Activated T-cell treated with anti-CD3 and anti-CD28 coated beads, Interleukin-2, amount 50 U/mL, for 72 hours (primary cell): ENCODE measurements around the gene SLC44A4. TPM values are rescaled to one million over a fixed set of nuclear protein-coding genes. Genes with fewer than 3 reads are reported as not detected.

ENCODE experiments used
- ATAC-seq, 2 donors: fragments of 150-1000 bp; cut with Tn5 transposase; replicated peaks in 1 of 2; 2 replicates each; pipeline ENCODE4 v1.10.0; 2021; ENCODE audit warnings: moderate library complexity in 2 of 2, mild to moderate bottlenecking in 1 of 2
- DNase-seq, 2 donors: peaks; one replicate each; pipeline ENCODE4 v3.0.0; 2021 to 2022; ENCODE audit warnings: mixed read lengths in 1 of 2
- H3K27ac Mint-ChIP-seq: one replicate; pipeline ENCODE4 v1.8.0; 2022; ENCODE audit warnings: mild to moderate bottlenecking, moderate library complexity, mixed read lengths
- H3K27me3 Mint-ChIP-seq: one replicate; pipeline ENCODE4 v1.8.0; 2022; ENCODE audit warnings: low read depth, mixed read lengths
- H3K36me3 Mint-ChIP-seq, 2 donors: one replicate each; pipeline ENCODE4 v1.8.0; 2022; ENCODE audit warnings: mixed read lengths in 2 of 2, mild to moderate bottlenecking in 1 of 2; ENCODE audit not compliant: insufficient read depth in 2 of 2
- H3K4me1 Mint-ChIP-seq: one replicate; pipeline ENCODE4 v1.8.0; 2022; ENCODE audit warnings: low read depth, mixed read lengths
- H3K4me3 Mint-ChIP-seq, 2 donors: one replicate each; pipeline ENCODE4 v1.8.0; 2022; ENCODE audit warnings: mild to moderate bottlenecking in 2 of 2, mixed read lengths in 2 of 2, moderate library complexity in 2 of 2
- H3K9me3 Mint-ChIP-seq, 2 donors: one replicate each; pipeline ENCODE4 v1.8.0; 2022; ENCODE audit warnings: mixed read lengths in 2 of 2
- total RNA-seq, 2 donors: library from RNA; stranded (reverse); gene quantifications; one replicate each; pipeline ENCODE4 v1.2.3, GENCODE V29; 2022

Gene SLC44A4
- total RNA-seq, 2 donors from 2014 or later = 0.22 to 0.23 TPM

GRCh38 chr6:31898383-31899011, 19.7 kb upstream of the SLC44A4 start:
- H3K27me3 Mint-ChIP-seq = no peaks in the 10 kb centered on the region
- peak; percentile 7 to 24 for ATAC-seq
- peak in 1 of 2 donors; percentile 20 for DNase-seq
- H3K27ac Mint-ChIP-seq = peak overlapping the region; percentile 97
- H3K9me3 Mint-ChIP-seq = no peaks in the 10 kb centered on the region
- peak overlapping the region; percentile 97 to 98 for H3K4me3 Mint-ChIP-seq
- H3K36me3 Mint-ChIP-seq = peaks cover 0 to 9% of the 10 kb centered on the region in 2 donors
- H3K4me1 Mint-ChIP-seq = peaks cover 43% of the 10 kb centered on the region

GRCh38 chr6:31897612-31898382, 19.0 kb upstream of the SLC44A4 start, which contains the start of gene EHMT2:
EHMT2 (minus strand) TSS chr6:31897698; CDS start chr6:31897677, 21 bp downstream.
- Mint-ChIP-seq H3K9me3 (no peaks in the 10 kb centered on the region), H3K27ac (peak within 1 kb of the TSS; percentile 97), H3K4me3 (peak within 1 kb of the TSS; percentile 97 to 98), H3K36me3 (peaks cover 0 to 9% of the 10 kb centered on the region in 2 donors), H3K27me3 (no peaks in the 10 kb centered on the region), H3K4me1 (peaks cover 39% of the 10 kb centered on the region)
- peak; percentile 90 to 91 for DNase-seq
- peak; percentile 75 to 77 for ATAC-seq

GRCh38 chr6:31896856-31897611, 18.2 kb upstream of the SLC44A4 start:
- H3K27me3 Mint-ChIP-seq = no peaks in the 10 kb centered on the region
- peaks cover 32% of the 10 kb centered on the region for H3K4me1 Mint-ChIP-seq
- DNase-seq (peak; percentile 10 to 19), ATAC-seq (peak; percentile 8 to 12)
- H3K36me3 Mint-ChIP-seq = peaks cover 0 to 15% of the 10 kb centered on the region in 2 donors
- no peaks in the 10 kb centered on the region for H3K9me3 Mint-ChIP-seq
- peak overlapping the region; percentile 82 for H3K27ac Mint-ChIP-seq
- H3K4me3 Mint-ChIP-seq = peak overlapping the region; percentile 81 to 97

- Mint-ChIP-seq H3K4me3 (peak overlapping the region; percentile 81 to 89), H3K27me3 (no peaks in the 10 kb centered on the region), H3K36me3 (peaks cover 0 to 20% of the 10 kb centered on the region in 2 donors), H3K9me3 (no peaks in the 10 kb centered on the region), H3K27ac (peak overlapping the region; percentile 82), H3K4me1 (peaks cover 32% of the 10 kb centered on the region)
- DNase-seq = peak in 1 of 2 donors; percentile 22
- no peak for ATAC-seq
Observed at GRCh38 chr6:31896493-31896855, 17.7 kb upstream of the SLC44A4 start.

- no peak for ATAC-seq
- no peak for DNase-seq
- Mint-ChIP-seq H3K27ac (no peak overlapping the region), H3K27me3 (no peaks in the 10 kb centered on the region), H3K4me1 (peaks cover 12% of the 10 kb centered on the region), H3K9me3 (no peaks in the 10 kb centered on the region), H3K36me3 (peaks cover 0 to 27% of the 10 kb centered on the region in 2 donors), H3K4me3 (no peak overlapping the region)
Observed at GRCh38 chr6:31892821-31893220, 14.0 kb upstream of the SLC44A4 start.

GRCh38 chr6:31889331-31889972, 10.7 kb upstream of the SLC44A4 start:
- Mint-ChIP-seq H3K27ac (no peak overlapping the region), H3K4me1 (no peaks in the 10 kb centered on the region)

GRCh38 chr6:31888276-31889258, 9.8 kb upstream of the SLC44A4 start:
- no peak overlapping the region for H3K27ac Mint-ChIP-seq
- peaks cover 3 to 22% of the 10 kb centered on the region in 2 donors for H3K36me3 Mint-ChIP-seq
- no peaks in the 10 kb centered on the region for H3K27me3 Mint-ChIP-seq
- no peak overlapping the region for H3K4me3 Mint-ChIP-seq
- H3K4me1 Mint-ChIP-seq = no peaks in the 10 kb centered on the region
- ATAC-seq = peak; percentile 41 to 44
- DNase-seq = peak; percentile 61 to 64
- no peaks in the 10 kb centered on the region for H3K9me3 Mint-ChIP-seq

More at GRCh38 chr6:31889331-31889972, 10.7 kb upstream of the SLC44A4 start:
- Mint-ChIP-seq H3K9me3 (no peaks in the 10 kb centered on the region), H3K27me3 (no peaks in the 10 kb centered on the region), H3K4me3 (no peak overlapping the region), H3K36me3 (peaks cover 3 to 26% of the 10 kb centered on the region in 2 donors)
- DNase-seq (no peak), ATAC-seq (no peak)

- H3K36me3 Mint-ChIP-seq = peaks cover 5 to 20% of the 10 kb centered on the region in 2 donors
- no peak overlapping the region for H3K27ac Mint-ChIP-seq
- DNase-seq (no peak), ATAC-seq (no peak)
- H3K9me3 Mint-ChIP-seq = no peaks in the 10 kb centered on the region
- no peaks in the 10 kb centered on the region for H3K4me1 Mint-ChIP-seq
- H3K4me3 Mint-ChIP-seq = no peak overlapping the region
- H3K27me3 Mint-ChIP-seq = no peaks in the 10 kb centered on the region
Observed at GRCh38 chr6:31887173-31888007, 8.6 kb upstream of the SLC44A4 start.

- ATAC-seq (no peak), DNase-seq (no peak)
- Mint-ChIP-seq H3K4me3 (no peak overlapping the region), H3K4me1 (no peaks in the 10 kb centered on the region), H3K27ac (no peak overlapping the region), H3K9me3 (no peaks in the 10 kb centered on the region), H3K36me3 (peaks cover 8 to 13% of the 10 kb centered on the region in 2 donors), H3K27me3 (no peaks in the 10 kb centered on the region)
Observed at GRCh38 chr6:31886541-31886991, 7.8 kb upstream of the SLC44A4 start.

- Mint-ChIP-seq H3K4me1 (no peaks in the 10 kb centered on the region), H3K27ac (no peak overlapping the region), H3K4me3 (no peak overlapping the region), H3K9me3 (no peaks in the 10 kb centered on the region), H3K27me3 (no peaks in the 10 kb centered on the region), H3K36me3 (peaks cover 11 to 14% of the 10 kb centered on the region in 2 donors)
- DNase-seq (no peak), ATAC-seq (no peak)
Observed at GRCh38 chr6:31884528-31885035, 5.8 kb upstream of the SLC44A4 start.

GRCh38 chr6:31883676-31884075, 4.9 kb upstream of the SLC44A4 start:
- peaks cover 11% of the 10 kb centered on the region in 2 donors for H3K36me3 Mint-ChIP-seq
- no peak overlapping the region for H3K27ac Mint-ChIP-seq
- no peaks in the 10 kb centered on the region for H3K27me3 Mint-ChIP-seq
- no peaks in the 10 kb centered on the region for H3K9me3 Mint-ChIP-seq
- DNase-seq (no peak), ATAC-seq (no peak)
- no peaks in the 10 kb centered on the region for H3K4me1 Mint-ChIP-seq
- no peak overlapping the region for H3K4me3 Mint-ChIP-seq
